ENCODE measurements around the gene ATP7B.

ATP7B gene

DNA sequence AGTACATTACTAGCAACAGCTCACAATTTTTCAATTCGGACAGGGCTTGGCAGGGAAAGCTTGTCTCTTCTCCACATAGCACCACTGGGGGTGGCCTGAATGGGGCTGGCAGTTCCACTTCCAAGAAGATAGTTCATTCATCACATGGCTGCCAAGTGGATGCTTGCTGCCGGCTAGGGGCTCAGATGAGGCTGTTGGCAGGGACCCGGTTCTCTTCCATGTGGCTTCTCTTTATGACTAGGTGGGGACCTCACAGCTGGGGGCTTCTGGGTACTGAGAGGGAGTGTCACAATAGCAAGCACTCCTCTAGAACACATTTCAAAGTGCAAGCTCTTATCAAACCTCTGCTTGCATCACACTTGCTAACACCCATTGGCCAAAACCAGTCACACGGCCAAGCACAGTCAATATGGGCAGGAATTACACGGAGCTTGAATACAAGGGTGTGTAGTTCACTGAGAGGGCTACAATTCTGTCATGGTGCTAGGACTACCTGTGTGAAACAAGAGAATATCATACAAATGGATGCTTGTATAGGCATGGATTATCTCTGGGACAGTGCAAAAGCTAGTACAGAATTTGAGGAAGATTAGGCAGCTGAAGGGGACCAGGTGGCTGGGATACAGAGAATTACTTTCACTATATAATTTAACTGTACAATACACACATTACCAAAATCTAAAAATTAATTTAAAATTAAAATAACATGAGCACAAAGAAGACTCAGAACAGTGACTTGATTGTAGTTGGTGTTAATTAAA, 32.3 kb downstream of the ATP7B start:
- no peak for DNase-seq (ENCODE audit: low read depth in 2 of 2, low spot score in 1 of 2)

DNA sequence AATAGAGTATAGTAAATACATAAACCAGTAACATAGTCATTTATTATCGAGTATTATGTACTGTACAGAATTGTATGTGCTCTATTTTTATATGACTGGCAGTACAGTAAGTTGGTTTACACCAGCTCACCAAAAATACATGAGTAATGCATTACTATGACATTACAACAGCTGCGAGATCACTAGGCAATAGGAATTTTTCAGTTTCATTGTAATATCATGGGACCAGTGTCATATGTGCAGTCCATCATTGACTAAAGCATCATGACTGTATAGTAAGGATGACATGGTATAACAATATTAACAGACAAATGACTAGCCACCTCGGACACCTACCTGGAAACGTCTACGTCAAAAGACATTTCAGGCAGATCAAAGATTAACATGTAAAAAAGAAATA, 33.6 kb downstream of the ATP7B start:
- no peak for DNase-seq (ENCODE audit: low read depth in 2 of 2, low spot score in 1 of 2)

DNA sequence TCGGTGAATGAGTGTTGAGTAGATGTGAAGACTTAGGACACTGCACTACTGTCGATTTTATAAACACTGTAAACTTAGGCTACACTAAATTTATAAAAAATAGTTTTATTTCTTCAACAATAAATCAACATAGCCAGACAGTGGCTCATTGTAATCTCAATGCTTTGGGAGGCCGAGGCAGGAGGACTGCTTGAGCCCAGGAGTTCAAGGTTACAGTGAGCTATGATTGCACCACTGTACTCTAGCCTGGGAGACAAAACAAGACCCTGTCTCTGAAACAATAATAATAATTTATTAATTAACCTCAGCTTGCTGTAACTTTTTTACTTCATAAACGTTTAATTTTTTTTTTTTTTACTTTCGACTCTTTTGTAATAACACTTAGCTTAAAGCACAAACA, 34.4 kb downstream of the ATP7B start:
- DNase-seq (ENCODE audit: low read depth in 2 of 2, low spot score in 1 of 2): no peak

DNA sequence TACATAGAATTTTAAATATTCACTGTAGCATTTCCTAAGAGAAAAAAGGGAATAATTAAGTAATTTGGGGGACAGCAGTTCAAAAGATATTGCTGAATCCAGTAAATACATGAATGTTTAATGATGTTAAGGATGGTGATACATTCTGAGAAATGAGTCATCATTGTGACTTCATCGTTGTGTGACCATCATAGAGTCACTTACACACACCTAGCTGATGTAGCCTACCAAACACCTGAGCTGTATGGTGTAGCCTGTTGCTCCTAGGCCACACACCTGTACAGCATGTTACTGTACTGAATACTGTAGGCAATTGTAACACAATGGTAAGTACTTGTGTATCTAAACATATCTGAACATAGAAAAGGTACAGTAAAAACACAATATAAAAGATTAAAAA, 34.8 kb downstream of the ATP7B start:
- no peak for DNase-seq (ENCODE audit: low read depth in 2 of 2, low spot score in 1 of 2)

DNA sequence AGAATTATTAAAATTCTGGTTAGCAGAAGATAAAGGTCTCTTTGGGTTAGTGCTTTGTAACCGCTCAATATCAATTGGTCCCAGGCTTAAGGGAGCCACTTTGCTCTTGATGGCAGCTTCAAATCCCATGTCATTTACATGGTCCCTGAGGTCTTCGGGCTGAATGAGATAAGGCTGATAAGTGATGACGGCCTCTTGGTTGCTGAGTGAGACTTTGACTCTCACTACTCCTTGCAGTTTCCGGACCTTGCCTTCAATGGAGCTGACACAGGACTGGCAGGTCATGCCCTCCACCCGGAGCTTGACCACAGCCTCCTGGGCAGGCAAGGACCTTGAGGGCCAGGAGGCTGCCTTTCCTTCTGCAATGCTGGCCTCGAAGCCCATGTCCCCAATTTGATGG, 36.8 kb downstream of the ATP7B start:
- DNase-seq (ENCODE audit: low read depth in 2 of 2, low spot score in 1 of 2): no peak

- no peak for DNase-seq (ENCODE audit: low read depth in 2 of 2, low spot score in 1 of 2)
Observed at GRCh38 chr13:51971520-51972426, 39.5 kb downstream of the ATP7B start.

DNA sequence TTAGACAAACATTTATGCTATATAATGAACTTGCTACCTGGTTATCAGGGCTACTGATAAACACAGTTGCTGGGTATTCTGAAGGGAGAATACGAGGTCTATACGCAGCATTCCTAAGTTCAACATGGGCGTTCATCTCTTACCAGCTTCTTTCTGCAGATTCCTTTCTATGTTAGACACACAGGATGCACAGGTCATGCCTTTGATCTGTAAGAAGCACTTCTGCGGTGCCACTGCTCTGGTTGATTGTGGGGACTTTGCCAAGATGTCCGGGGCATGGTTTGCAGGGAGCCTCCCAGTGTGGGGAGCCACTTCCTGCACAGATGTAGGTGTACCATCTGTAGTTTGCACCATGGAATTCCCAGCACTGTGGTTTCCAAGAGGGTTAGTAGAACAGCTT, 40.9 kb downstream of the ATP7B start:
- no peak for DNase-seq (ENCODE audit: low read depth in 2 of 2, low spot score in 1 of 2)

DNA sequence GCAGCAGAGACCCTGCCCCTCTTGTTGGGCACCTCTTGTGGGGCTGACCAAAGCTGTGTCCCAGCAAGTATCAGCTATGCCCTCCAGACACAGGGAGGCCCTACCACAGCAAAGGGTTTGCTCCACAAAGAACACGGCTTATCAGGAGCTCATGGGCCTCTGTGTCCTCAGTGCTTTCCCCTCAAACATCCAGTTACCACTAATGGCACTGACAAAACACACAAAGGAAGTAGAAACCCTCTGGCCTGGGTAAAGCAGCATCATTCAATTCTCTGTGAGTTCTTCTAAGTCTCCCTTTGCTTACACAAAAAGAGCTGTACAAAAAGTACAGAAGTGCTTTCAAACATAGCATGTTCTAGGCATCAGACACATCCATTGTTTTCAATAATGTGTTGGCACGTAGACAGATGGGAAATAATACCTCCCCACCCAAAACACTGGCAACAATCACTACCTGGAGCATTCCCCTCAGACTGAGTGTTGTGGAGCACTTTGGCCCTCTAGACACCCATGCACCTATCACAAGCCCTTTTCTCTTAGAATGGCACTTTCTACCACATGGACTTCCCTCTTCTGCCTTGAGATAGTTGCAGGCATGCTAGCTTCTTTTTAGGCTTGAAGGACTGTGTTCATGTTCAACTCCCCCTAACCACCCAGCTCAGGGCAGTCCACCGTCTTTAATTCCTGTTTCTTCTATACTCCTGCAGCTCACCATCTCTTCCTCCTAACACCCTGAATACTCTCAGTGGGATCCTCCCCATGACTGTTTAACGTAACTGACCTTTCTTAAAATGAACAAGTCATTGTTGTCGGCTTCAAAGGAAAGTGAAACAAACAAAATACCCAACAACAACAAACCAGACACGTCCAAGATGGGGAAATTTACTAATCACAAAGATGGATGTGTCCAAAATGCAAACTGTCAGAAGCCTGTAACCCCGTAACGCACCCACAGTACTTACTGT, 43.5 kb downstream of the ATP7B start:
- no peak for DNase-seq (ENCODE audit: low read depth in 2 of 2, low spot score in 1 of 2)

DNA sequence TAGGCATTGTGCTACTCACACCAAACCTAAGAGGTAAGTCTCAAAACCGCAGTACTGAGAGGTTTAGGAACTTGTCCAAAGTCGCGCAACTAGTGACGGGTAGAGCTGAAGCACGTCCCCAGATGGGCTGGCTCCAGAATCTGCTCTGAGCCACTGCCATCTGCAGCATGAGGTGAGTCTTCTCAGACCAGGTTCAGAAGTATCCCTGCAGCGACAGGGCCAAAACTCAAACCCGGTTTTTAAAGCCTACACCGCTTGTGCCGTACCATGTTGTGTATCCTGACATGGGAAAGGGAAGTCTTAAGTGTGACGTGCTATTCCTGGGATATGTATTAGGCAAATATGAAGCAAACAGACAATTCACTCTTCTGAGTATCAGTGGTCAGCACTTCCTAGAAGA, 45.1 kb downstream of the ATP7B start:
- no peak for DNase-seq (ENCODE audit: low read depth in 2 of 2, low spot score in 1 of 2)

DNA sequence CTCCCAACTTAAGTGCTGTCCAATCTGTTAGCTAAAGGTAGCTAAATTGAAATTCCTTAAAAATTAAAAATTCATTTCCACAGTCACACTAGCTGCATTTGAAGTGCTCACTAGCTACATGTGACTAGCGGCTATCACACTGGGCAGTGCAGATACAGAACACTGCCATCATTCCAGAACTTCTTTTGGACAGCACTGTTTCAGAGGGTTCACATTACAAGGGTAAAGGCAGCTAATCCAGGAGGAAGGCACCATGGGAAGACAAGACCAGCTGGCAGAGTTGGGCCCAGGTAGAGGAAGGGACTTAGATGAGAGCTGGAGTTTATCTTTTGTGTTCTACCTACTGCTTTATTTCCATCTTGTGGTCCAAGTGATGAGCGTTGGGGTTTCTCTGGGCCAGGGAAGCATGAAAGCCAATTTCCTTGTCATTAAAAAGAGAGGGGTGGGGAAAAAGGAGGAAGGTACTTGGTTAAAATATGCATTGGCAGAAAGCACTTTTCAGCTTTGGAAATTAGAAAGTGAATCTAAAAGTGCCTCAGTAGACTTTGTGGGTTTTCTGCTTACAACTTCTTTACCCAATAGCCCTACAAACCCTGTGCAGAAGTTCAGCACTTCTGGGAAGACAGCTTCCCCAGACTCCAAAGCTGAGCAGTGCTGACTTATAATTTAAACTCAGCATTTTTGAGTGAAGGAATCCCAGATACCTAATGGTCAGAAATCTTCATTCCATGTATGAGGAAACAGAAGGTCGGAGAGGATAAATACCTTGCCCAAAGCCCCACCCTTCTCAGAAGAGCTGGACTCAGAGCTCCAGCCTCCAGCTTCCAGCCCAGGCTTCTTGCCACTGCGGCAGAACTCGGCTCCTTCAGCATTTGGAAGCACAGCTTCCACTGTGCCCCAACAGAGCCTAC, 49.5 kb downstream of the ATP7B start:
- no peak for DNase-seq (ENCODE audit: low read depth in 2 of 2, low spot score in 1 of 2)

GRCh38 chr13:51960766-51961165, 50.5 kb downstream of the ATP7B start:
- DNase-seq (ENCODE audit: low read depth in 2 of 2, low spot score in 1 of 2): no peak

DNA sequence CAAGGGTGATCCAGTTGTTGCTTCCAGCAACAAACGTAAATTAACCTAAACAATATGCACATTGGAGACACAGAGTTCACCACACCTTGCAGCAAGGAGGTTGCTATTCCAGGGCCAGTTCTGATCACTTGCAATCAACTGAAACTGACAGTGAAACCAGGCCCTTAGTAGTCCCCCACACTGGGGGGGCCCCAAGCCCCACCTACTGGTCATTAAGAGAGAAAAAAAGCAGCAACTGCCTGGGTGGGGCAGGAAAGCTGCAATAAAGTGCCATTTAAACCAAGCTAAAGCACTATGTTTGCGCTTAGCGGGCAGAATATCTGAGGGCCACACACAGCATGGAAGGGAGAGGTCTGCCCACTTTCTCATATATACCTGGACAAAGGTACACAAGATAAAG, 51.5 kb downstream of the ATP7B start:
- no peak for DNase-seq (ENCODE audit: low read depth in 2 of 2, low spot score in 1 of 2)

GRCh38 chr13:51958217-51958547, 53.1 kb downstream of the ATP7B start:
- no peak for DNase-seq (ENCODE audit: low read depth in 2 of 2, low spot score in 1 of 2)

- DNase-seq (ENCODE audit: low read depth in 2 of 2, low spot score in 1 of 2): no peak
Observed at GRCh38 chr13:51957377-51958216, 53.7 kb downstream of the ATP7B start.

GRCh38 chr13:51956717-51957116, 54.5 kb downstream of the ATP7B start:
- DNase-seq (ENCODE audit: low read depth in 2 of 2, low spot score in 1 of 2): no peak

GRCh38 chr13:51955816-51956603, 55.2 kb downstream of the ATP7B start:
- no peak for DNase-seq (ENCODE audit: low read depth in 2 of 2, low spot score in 1 of 2)

DNA sequence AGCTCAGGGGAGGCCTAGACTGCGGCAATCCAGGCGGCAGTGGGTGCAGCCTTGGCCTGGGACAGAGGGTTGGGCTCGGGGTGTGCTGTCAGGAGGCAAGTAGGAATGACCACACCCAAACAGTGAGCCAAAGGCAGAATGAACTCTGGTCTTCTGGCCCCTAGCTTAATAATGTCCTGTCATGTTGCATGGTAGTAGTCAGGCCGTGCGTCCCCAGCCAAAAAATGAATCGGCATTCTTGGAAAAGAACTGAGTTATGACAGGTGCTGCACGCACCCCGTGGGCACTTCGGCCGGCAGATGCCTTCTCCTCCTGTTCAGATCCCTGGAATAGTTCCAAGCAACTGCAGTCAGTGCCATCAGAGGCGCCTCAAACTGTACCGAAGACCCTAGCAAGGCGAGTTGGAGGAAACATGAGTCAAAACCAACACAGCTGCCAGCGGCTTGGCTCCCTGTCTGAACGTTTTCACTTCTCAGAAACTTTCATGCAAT, 55.9 kb downstream of the ATP7B start:
- DNase-seq (ENCODE audit: low read depth in 2 of 2, low spot score in 1 of 2): no peak

DNA sequence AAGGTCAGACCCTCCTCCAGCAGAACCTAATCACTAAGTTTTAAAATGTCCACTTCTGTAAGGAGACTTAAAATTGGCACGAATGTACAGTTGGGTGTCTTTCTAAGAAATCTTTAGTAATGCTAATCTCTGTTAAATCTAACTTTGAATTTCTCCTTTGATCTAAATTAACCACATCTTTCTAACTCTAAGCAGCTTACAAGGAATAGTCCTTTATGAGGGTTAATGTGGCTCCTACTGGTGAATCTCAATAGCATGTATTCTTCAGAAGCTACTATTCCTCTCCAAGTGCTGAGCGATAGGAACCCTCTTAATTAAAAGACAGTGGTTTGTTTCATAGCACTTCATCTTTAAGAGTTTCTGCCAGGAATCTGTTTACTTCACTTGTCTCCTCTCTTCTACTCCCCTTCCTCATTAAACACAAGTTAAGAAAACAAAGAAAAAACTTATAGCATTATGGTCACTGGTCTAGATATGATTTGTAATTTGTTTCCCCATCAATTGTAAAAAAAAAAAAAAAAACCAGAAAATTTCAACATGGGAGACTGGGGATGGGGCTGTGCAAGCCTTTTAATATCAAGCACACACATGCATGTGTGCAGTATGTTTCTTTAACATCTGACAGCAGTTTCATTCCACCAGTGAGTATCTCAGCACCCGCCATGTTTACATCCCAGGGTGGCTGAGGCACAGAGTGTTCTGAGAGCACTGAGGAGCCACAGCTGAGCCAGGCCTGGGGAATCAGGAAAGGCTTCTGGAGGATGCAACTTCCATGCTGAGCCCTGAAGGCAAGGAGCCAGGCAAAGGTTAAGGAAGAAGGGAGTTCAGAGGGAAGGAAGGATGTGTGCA, 57.7 kb downstream of the ATP7B start:
- no peak for DNase-seq (ENCODE audit: low read depth in 2 of 2, low spot score in 1 of 2)

All from stimulated activated CD8-positive, alpha-beta memory T cell treated with anti-CD3 and anti-CD28 coated beads, Interleukin-4, amount 100 ng/mL, for 4 hours (primary cell).